ENCODE measurements around the gene IPO4.
"Not testable (repeated sequence)": the region's sequence is repeated elsewhere in the genome, so short reads cannot be mapped to it uniquely, and the experiment has no call there.

- TF ChIP-seq REST (IDR thresholded peaks at IDR 0.05; ENCODE audit: low read depth, low read length); GABPA (IDR thresholded peaks at IDR 0.05; ENCODE audit: low read depth); ZNF274 (IDR thresholded peaks at IDR 0.05; ENCODE audit: insufficient read depth, insufficient read length); POLR2AphosphoS5 (IDR thresholded peaks at IDR 0.05; ENCODE audit: low read length); CTCF (IDR thresholded peaks at IDR 0.05 in 2 of 3, conservative IDR thresholded peaks at IDR 0.05 in 1 of 3; ENCODE audit: control insufficient read depth in 2 of 3, extremely low read depth in 1 of 3, insufficient read depth in 1 of 3, low read depth in 3 of 3, low read length in 3 of 3); POLR2A (IDR thresholded peaks at IDR 0.05; ENCODE audit: low read depth, low read length); RAD21 (IDR thresholded peaks at IDR 0.05; ENCODE audit: insufficient read depth, low read depth, low read length); TCF7 (IDR thresholded peaks at IDR 0.05; ENCODE audit: borderline replicate concordance); CEBPB (IDR thresholded peaks at IDR 0.05; ENCODE audit: borderline replicate concordance in 1 of 2, low read depth in 2 of 2, low read length in 2 of 2); JUND (IDR thresholded peaks at IDR 0.05; ENCODE audit: low read depth, low read length); NFIC (IDR thresholded peaks at IDR 0.05; ENCODE audit: low read depth, low read length); BACH1 (IDR thresholded peaks at IDR 0.05; ENCODE audit: borderline replicate concordance); HDGF (IDR thresholded peaks at IDR 0.05); PAX5 (IDR thresholded peaks at IDR 0.05; ENCODE audit: borderline replicate concordance, low read depth, low read length): not testable (repeated sequence)
Observed at GRCh38 chr14:24222987-24223386, 34.4 kb upstream of the IPO4 start.

All from GM12878 (cell line).